Right lung (tissue), 5 donors: Measurements from ENCODE around the gene C20orf141. TPM values are rescaled to one million over a fixed set of nuclear protein-coding genes. Genes with fewer than 3 reads are reported as not detected.
A peak's percentile ranks its signal among the peaks of the same experiment; 100 is the strongest.
"Not testable (repeated sequence)": the region's sequence is repeated elsewhere in the genome, so short reads cannot be mapped to it uniquely, and the experiment has no call there.

Source experiments
- DNase-seq, 2 donors: peaks; one replicate each; pipeline ENCODE4 v3.0.0-alpha.2; 2013
- polyA plus RNA-seq, 5 donors: library from polyadenylated mRNA; unstranded; fragments of 120-200 nt; gene quantifications; one replicate each; pipeline versions ENCODE4 v1.2.1 to v1.2.3, GENCODE V29; 2013; ENCODE audit warnings: inconsistent platforms in 1 of 5, low replicate concordance in 1 of 5; ENCODE audit not compliant: insufficient read length in 5 of 5, insufficient read depth in 1 of 5

C20orf141 gene
- polyA plus RNA-seq, 5 donors = not detected

GRCh38 chr20:2820084-2820895 lies 5.5 kb downstream of the C20orf141 start:
- no peak for DNase-seq

GRCh38 chr20:2820896-2821869 lies 6.4 kb downstream of the C20orf141 start:
- no peak for DNase-seq

- no peak for DNase-seq
These were observed 7.3 kb downstream of the C20orf141 start for GRCh38 chr20:2822073-2822472.

GRCh38 chr20:2825761-2826160 lies 11.0 kb downstream of the C20orf141 start:
- DNase-seq = no peak

DNA sequence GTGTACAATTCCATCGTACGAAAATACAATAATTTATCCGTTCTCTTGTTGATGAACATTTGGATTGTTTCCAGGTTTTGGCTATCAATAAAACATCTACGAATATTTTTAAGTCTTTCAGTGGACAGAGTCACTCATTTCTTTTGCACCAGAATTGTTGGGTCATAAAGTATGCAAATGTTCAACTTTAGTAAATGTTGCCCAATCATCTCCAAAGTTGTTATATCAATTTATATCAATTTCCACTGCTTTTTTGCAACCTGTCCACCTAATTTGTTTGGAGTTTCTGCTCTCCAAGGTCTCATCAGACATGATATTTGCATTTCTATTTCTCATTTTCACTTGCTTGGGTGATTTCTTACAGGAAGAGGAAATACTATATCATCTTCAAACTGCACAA lies 11.9 kb downstream of the C20orf141 start:
- DNase-seq = no peak

DNA sequence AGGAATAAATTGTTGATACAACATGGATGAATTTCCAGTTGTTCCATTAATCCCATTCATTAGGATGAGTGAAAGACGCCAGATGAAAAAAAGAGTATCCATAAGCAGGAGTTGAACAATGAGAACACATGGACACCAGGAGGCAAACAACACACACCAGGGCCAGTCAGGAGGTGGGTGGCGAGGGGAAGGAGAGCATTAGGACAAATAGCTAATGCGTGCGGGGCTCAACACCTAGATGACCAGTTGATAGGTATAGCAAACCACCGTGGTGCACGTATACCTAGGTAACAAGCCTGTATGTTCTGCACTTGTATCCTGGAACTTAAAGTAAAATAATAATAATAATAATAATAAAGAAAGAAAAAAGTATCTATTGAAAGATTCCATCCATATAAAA lies 14.6 kb downstream of the C20orf141 start:
- no peak for DNase-seq

- not testable (repeated sequence) for DNase-seq
These were observed 16.4 kb downstream of the C20orf141 start for GRCh38 chr20:2831206-2831605.

- no peak for DNase-seq
These were observed 19.0 kb downstream of the C20orf141 start for GRCh38 chr20:2833761-2834160.

DNA sequence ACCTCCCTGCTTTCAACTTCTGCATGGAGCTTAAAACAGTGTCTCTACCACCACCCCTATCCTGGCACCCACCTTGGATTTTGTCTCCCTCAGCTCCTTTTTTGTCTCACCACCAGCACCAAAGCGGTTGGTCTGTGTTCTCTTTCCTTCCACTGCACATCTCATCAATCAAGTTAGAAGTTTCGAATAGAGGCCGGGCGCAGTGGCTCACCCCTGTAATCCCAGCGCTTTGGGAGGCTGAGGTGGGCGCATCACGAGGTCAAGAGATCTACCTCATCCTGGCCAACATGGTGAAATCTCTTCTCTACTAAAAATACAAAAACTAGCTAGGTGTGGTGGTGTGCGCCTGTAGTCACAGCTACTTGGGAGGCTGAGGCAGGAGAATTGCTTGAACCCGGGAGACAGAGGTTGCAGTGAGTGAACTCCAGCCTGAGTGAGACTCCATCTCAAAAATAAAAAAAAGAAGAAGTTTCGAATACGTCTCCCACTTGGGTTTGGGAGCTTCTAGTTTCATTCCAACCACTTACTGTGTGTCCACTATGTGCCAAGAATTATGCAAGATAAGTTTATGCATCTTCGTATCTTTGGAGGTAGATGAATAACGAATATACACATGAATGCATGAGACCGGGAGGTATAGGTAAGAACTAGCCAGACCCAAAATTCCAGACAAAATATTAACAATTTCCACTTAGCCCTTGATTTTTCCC lies 19.8 kb downstream of the C20orf141 start:
- DNase-seq = no peak

GRCh38 chr20:2835331-2835796 lies 20.6 kb downstream of the C20orf141 start:
- DNase-seq = no peak

- no peak for DNase-seq
These were observed 21.2 kb downstream of the C20orf141 start for GRCh38 chr20:2836035-2836434.

GRCh38 chr20:2837221-2837960 lies 22.6 kb downstream of the C20orf141 start:
- DNase-seq = no peak

DNA sequence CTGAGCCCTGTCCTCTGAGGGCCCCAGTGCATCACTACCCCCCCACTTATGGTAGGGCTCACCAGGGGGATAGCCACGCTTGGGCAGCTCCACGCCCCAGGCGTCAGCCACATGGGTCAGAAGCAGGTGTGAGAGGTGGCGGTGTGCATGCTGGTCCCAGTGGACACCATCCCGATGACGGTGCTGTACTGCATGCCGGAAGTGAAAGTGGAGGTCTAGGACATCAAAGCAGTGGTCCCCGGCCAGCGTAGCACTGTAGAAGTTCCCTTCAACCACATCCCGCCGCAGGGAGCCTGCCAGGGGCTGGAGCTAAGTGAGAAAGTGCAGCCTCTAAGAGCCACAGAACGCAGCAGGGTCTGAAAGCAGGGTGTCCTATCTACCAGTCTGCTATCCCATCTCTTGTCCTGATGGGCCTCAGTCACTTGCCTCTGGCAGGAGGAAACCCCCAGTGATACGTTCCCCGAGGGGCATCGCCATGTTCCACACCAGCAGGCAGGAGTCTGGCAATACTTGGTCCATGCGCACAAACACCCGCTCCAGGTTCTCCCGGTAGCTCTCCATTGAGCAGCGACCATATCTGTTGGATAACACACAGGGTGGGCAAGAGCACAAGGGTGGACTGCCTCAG lies 23.5 kb downstream of the C20orf141 start:
- DNase-seq = no peak

DNA sequence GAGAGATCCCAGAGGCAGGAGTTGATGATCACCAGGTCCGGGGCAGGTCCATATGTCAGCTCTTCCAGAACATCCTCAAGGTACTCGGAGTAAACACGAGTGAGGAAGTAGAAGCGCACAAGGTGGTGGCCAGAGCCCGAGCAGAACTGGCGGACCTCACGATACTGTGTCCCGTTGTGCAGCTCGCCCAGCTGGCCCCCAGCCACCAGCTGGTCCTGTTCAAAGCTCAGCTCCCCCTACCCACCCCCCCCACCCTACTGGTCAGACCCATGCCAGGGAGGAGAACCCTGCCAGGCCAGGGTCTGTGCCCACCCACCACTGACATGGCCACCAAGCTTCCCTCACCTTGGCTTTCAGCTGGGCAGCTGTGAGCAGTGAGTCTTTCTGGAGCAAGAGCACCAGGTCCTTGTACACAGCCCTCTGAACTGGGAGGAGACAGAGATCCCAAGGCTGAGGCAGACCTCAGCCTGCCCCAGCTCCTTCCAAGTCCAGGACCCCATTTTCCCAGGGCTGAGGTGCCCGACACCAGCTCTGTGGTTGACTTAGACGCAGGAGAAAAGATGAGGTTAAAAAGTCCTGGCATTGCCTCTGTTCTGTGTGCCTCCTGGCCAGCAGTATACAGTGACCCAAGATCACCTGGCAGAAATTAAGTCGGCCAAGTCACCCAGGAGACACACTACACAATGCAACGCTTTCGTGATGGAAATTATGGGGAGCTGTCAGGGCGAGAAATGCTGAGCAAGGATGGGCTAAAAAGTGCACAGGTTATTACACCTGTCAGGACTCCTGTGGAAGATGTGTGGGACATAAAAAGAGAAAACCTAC lies 24.3 kb downstream of the C20orf141 start:
- DNase-seq = no peak

DNA sequence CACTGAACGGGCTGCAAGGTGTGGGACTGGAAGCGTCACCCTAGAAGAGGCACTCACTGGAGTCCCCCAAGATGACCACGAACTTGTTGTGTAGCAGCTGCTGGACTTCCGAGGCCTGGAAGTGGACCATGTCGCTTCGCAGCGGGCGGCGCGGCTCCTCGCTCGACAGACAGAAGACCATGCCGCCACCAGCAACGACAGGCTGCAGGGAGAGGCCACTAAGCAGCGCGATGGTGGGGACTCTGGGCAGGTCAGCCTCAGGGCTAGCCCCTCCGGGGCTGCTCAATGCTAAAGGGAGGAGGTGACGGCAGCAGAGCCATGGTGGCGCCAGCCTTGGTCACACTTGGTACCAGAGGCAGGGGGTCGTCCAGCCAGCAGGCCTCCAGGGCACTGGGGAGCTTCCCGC lies 24.9 kb downstream of the C20orf141 start:
- DNase-seq = no peak

GRCh38 chr20:2840138-2840966 lies 25.6 kb downstream of the C20orf141 start, which contains the start of the genes PCED1A and VPS16:
Gene PCED1A (minus strand): TSS chr20:2840655. CDS start chr20:2839912, 743 bp downstream.
Gene VPS16 (plus strand): TSS chr20:2840745. CDS start chr20:2840775, 30 bp downstream.
- peak; percentile 86 to 87 for DNase-seq

GRCh38 chr20:2840967-2841531 lies 26.3 kb downstream of the C20orf141 start:
- peak; percentile 51 to 65 for DNase-seq

DNA sequence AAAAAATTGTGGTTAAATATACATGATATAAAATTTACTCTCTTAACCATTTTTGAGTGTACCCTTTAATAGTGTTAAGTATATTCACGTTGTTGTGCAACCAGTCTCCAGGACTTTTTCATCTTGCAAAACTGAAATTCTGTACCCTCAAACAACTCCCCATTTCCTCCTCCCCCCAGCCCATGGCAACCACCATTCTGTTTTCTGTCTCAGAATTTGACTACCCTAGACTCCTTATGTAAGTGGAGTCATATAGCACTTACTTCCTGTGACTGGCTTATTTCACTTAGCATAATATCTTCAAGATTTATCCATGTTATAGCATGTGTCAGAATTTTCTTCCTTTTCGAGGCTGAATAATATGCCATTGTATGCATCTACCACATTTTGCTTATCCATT lies 30.8 kb downstream of the C20orf141 start:
- no peak for DNase-seq
